ENCODE results near the gene TNP2.

TNP2 gene

GRCh38 chr16:11268921-11269375, at the start of gene TNP2:
Gene TNP2 (minus strand): TSS chr16:11269325. CDS start chr16:11269262, 63 bp downstream.
- no peak for DNase-seq

- DNase-seq, result no peak
Observed at GRCh38 chr16:11318817-11319216, 49.7 kb upstream of the TNP2 start.

GRCh38 chr16:11316331-11317015, 47.3 kb upstream of the TNP2 start:
- DNase-seq, result no peak

DNA sequence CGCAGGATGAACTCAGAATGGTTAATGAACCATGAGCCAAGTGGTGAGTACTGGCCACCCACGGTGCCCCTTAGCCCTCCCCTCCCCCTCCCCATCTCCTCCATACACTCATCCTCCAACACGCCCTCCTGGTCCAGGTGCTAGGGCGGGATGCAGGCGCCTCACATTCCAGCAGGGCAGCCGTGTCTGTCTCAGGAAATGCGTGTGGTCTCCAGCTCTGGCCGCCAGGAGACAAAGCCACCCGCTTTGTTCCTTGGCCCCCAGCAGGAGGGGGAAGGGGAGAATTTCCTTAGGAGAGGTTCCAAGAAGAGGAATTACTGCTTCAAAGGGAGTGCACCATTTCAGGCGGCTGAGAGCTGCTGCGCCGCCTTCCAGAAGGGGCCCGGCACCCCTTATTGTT, 46.4 kb upstream of the TNP2 start:
- no peak for DNase-seq

DNA sequence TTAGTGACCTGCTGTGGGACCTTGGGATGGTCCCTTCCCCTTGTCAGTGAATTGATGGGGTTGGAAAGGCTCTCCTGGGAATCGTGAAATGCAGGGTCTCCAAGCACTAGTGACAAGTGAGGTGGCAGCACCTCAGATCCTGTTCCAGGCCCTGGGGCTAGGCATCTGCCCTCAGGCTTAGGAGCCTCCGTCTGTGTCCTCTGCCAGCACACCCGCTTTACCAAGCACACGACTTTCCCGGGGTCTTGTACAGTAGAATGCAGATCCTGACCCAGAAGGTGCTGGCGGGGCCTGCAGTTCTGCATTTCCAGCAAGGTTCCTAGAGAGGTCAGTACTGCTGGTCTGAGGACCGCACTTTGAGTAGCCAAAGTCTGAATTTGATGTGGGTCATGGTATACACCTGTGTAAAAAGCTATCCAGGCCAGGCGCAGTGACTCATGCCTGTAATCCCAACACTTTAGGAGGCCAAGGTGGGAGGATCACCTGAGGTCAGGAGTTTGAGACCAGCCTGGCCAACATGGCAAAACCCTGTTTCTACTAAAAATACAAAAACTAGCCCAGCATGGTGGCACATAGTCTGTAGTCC, 45.3 kb upstream of the TNP2 start:
- no peak for DNase-seq

- no peak for DNase-seq
Observed at GRCh38 chr16:11313493-11314308, 44.6 kb upstream of the TNP2 start.

GRCh38 chr16:11312718-11313492, 43.8 kb upstream of the TNP2 start:
- DNase-seq, result no peak

DNA sequence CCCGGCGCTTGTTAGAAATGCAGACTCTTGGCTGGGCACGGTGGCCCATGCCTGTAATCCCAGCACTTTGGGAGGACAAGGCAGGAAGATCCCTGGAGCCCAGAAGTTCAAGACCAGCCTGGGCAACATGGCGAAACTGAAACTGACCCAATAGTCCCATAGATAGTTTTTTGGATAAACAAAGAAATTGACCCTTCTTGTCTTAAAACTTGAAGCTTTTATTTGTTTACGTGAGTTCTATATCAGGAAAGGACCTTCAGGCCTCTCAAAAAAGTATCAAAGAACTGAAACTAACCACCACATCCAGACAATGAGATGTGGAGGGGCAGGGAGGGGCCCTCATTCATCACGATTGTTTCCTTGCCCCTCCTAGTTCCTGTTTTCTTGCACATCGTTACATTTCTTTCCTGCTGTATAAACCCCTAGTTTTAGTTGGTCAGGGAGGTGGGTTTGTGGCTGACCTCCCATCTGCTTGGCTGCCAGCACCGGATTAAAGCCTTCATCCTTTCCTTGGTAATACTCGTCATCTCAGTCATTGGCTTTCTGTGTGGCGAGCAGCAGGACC, 42.0 kb upstream of the TNP2 start:
- DNase-seq, result peak; percentile 57

DNA sequence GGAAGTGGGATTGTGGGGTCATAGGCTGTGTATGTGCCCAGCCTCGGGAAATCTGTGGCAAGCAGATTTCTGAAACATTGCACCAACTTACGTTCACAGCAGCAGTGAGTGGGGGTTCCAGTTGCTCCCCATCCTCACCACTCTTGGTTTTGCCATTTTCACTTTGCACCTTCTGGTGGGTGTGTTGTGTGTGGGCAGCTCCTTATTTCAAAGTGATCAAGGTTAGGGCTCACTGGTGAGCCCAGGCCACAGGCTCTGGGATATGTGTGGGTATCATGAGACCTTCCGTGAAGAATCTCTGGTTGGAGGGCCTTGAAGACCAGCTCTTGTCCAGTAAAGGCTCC, 41.5 kb upstream of the TNP2 start:
- no peak for DNase-seq

GRCh38 chr16:11309895-11310633, 40.9 kb upstream of the TNP2 start:
- DNase-seq, result no peak

GRCh38 chr16:11308493-11309283, 39.6 kb upstream of the TNP2 start:
- DNase-seq, result no peak

GRCh38 chr16:11307639-11308492, 38.7 kb upstream of the TNP2 start:
- DNase-seq, result no peak

- DNase-seq, result no peak
Observed at GRCh38 chr16:11306997-11307638, 38.0 kb upstream of the TNP2 start.

- no peak for DNase-seq
Observed at GRCh38 chr16:11306381-11306780, 37.3 kb upstream of the TNP2 start.

DNA sequence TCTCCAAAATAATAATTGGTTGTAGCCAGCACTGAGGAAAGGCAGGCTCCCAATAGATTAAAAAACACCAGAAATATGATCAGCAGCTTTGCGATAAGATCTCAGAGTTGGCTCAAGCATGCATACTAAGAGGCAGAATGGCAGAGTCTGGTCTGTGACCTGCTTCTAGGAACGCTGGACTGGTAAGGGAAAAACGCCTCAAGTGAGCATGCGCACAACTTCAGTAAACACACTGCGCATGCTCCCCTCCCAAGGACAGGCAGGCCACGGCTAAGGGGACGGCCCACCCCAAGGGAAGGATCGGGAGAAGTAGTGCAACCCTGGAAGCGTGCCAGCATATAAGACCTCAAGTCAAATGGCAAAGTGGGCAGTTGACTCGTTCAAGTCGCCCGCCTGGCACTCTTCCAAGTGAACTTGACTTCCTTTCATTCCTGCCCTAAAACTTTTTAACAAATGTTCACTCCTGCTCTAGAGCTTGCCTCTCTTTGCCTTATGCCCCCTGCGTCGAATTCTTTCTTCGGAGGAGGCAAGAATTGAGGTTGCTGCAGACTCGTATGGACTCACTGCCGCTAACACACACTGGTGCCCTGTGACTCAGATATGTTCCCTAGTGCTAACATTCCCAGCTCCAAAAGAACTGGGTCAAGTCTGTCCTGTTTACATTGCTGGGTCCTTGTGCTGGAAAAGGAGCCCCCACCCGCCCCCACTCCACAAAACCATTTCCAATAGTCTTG, 34.4 kb upstream of the TNP2 start:
- DNase-seq, result no peak

GRCh38 chr16:11302977-11303376, 33.9 kb upstream of the TNP2 start:
- no peak for DNase-seq

DNA sequence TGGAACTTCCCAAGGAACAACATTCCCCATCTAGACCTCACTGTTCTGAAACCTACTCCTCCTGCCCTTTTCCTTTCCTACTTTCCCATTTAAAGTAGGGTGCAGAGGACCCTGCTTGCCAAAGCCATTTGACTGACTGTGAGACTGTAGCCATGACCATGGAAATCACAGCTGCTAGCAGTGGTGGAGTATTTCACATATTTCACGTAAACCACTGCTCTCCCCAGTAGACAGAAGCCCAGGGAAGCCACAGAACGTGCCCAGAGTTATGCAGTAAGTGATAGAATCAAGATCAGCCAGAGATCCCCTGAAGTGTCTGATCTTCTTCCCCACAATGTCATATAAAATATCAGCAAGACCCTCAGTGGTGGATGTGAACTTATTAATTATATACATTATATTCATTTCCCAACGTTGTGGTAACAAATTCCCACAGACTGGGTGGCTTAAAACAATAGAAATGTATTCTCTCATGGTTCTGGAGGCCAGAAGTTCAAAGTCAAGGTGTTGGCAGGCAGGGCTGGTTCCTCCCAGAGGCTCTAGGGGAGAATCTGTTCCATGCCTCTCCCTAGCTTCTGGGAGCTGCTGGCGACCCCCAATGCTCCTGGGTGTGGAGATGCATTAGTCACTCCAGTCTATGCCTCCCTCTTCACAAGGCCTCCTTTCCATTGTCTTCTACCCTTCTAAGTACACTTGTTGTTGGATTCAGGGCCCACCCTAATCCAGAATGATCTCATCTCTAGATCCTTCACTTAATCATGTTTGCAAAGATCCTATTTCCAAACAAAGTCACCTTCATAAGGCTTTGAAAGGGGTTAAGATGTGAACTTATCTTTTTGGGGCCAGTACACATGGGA, 32.7 kb upstream of the TNP2 start:
- DNase-seq, result no peak

DNA sequence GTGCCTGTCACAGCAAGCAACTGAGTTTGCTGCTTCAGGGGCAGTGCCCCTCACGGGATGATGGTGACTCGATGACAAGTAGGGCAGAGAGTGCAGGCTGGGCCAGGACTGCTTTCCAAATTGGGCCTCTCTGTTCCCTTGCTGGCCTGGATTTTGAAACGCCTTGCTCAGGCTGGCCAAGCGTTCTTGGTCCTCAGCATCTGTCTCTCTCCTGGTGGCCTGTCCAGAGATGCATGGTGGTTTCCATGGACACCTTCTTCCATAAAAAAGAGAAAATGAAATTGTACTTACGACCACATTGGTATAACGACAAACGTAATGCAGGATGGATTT, 31.4 kb upstream of the TNP2 start:
- DNase-seq, result no peak

All from stimulated activated CD8-positive, alpha-beta memory T cell treated with anti-CD3 and anti-CD28 coated beads, Interleukin-4, amount 100 ng/mL, for 48 hours (primary cell).